Karpas-422 (cell line): ENCODE results near the gene DMD. TPM values are rescaled to one million over a fixed set of nuclear protein-coding genes. Genes with fewer than 3 reads are reported as not detected.

Experiments
- DNase-seq: peaks from one replicate; pipeline ENCODE4 v3.0.0-alpha.2; 2015
- H2AFZ ChIP-seq: fragments of 200-600 bp; sonication (generic); 2 replicates; pipeline ENCODE4 v1.6.1; 2014; ENCODE audit warnings: antibody characterized with exemption, low read length, mixed read lengths
- H3K27ac ChIP-seq: fragments of 200-600 bp; sonication (generic); 2 replicates; pipeline ENCODE4 v1.5.1; 2014; ENCODE audit warnings: mild to moderate bottlenecking, low read length, moderate library complexity
- H3K27me3 ChIP-seq: fragments of 200-600 bp; sonication (generic); 2 replicates; pipeline ENCODE4 v1.6.1; 2014; ENCODE audit warnings: low read length, mixed read lengths
- H3K36me3 ChIP-seq: fragments of 200-600 bp; sonication (generic); 2 replicates; pipeline ENCODE4 v1.6.1; 2014; ENCODE audit warnings: low read length, mixed read lengths; ENCODE audit not compliant: insufficient read depth
- H3K4me1 ChIP-seq: fragments of 200-600 bp; sonication (generic); 2 replicates; pipeline ENCODE4 v1.6.1; 2014; ENCODE audit warnings: mild to moderate bottlenecking, low read length, mixed read lengths
- H3K4me2 ChIP-seq: fragments of 200-600 bp; sonication (generic); 2 replicates; pipeline ENCODE4 v1.6.1; 2014; ENCODE audit warnings: low read length, low read depth, mild to moderate bottlenecking; ENCODE audit not compliant: poor library complexity, severe bottlenecking
- H3K4me3 ChIP-seq: fragments of 200-600 bp; sonication (generic); 2 replicates; pipeline ENCODE4 v1.5.1; 2014; ENCODE audit warnings: mild to moderate bottlenecking, antibody characterized with exemption, low read length, mixed read lengths
- H3K79me2 ChIP-seq: fragments of 200-600 bp; sonication (generic); 2 replicates; pipeline ENCODE4 v1.6.1; 2014; ENCODE audit warnings: mild to moderate bottlenecking, low read length, mixed read lengths
- H3K9ac ChIP-seq: fragments of 200-600 bp; sonication (generic); 2 replicates; pipeline ENCODE4 v1.6.0; 2014; ENCODE audit warnings: low read length
- H3K9me2 ChIP-seq: fragments of 200-600 bp; sonication (generic), shearing (Covaris generic); replicated peaks from 2 replicates; pipeline ENCODE4 v1.6.0; 2014; ENCODE audit warnings: mild to moderate bottlenecking, low read length, moderate library complexity; ENCODE audit not compliant: insufficient read depth
- H3K9me3 ChIP-seq: fragments of 300-700, 200-600 bp; sonication (generic); 2 replicates; pipeline ENCODE4 v1.6.1; 2014; ENCODE audit warnings: low read length, mixed read lengths
- H4K20me1 ChIP-seq: fragments of 200-600 bp; sonication (generic); 2 replicates; pipeline ENCODE4 v1.6.1; 2014; ENCODE audit warnings: mild to moderate bottlenecking, antibody characterized with exemption, low read length, low read depth; ENCODE audit not compliant: insufficient read depth
- total RNA-seq: library from RNA; depleted of rRNA; stranded (reverse); fragments of >200 nt; shearing (Covaris generic); gene quantifications from 2 replicates; pipeline ENCODE4 v1.2.3, GENCODE V29; 2014; ENCODE audit warnings: low replicate concordance

Gene DMD
- total RNA-seq, 1 experiment from 2014 or later: not detected

GRCh38 chrX:31893525-31893924 is 1317.8 kb downstream of the DMD start:
- Histone ChIP-seq H3K4me3 (no peak overlapping the region), H2AFZ (no peak overlapping the region), H3K36me3 (no peaks in the 10 kb centered on the region), H3K9ac (no peak overlapping the region), H3K4me1 (no peaks in the 10 kb centered on the region), H3K9me2 (no peaks in the 10 kb centered on the region), H3K27ac (no peak overlapping the region), H3K27me3 (no peaks in the 10 kb centered on the region), H3K4me2 (no peak overlapping the region), H3K79me2 (no peaks in the 10 kb centered on the region), H4K20me1 (no peaks in the 10 kb centered on the region), H3K9me3 (peaks cover 11% of the 10 kb centered on the region; the same call in 1 of the 2 replicates)
- no peak for DNase-seq

DNA sequence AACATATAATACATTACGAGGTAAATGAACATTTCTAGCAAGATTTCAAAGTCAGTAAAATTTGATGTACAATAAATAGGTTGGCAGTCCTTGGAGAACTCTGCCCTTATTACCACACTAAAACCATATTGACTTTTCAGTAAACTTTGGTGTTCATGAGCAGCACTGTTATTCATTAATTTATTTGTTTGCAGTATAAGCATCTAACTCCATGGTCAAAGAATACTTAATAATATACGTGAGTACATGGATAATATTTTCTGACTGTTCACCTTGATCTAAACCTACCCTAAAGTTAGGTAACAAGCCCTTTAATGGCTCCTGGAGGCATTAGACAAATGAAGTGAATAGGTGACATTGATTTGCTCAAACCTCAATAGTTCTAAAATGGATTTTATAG is 1322.3 kb downstream of the DMD start:
- no peak overlapping the region for H3K27ac ChIP-seq
- no peaks in the 10 kb centered on the region for H3K79me2 ChIP-seq
- no peaks in the 10 kb centered on the region for H3K9me2 ChIP-seq
- no peak overlapping the region for H2AFZ ChIP-seq
- H3K27me3 ChIP-seq: no peaks in the 10 kb centered on the region
- H3K4me2 ChIP-seq: no peak overlapping the region
- DNase-seq: no peak
- no peak overlapping the region for H3K4me3 ChIP-seq
- no peaks in the 10 kb centered on the region for H3K4me1 ChIP-seq
- no peaks in the 10 kb centered on the region for H3K36me3 ChIP-seq
- H3K9ac ChIP-seq: no peak overlapping the region
- peaks cover 7% of the 10 kb centered on the region; the same call in 1 of the 2 replicates for H3K9me3 ChIP-seq
- no peaks in the 10 kb centered on the region for H4K20me1 ChIP-seq

GRCh38 chrX:31884535-31884934 is 1326.8 kb downstream of the DMD start:
- Histone ChIP-seq H3K9me2 (no peaks in the 10 kb centered on the region), H2AFZ (no peak overlapping the region), H3K27ac (no peak overlapping the region), H3K4me3 (no peak overlapping the region), H3K9me3 (peaks cover 5% of the 10 kb centered on the region; the same call in 1 of the 2 replicates), H3K9ac (no peak overlapping the region), H3K27me3 (no peaks in the 10 kb centered on the region), H3K4me1 (no peaks in the 10 kb centered on the region), H4K20me1 (no peaks in the 10 kb centered on the region), H3K4me2 (no peak overlapping the region), H3K36me3 (no peaks in the 10 kb centered on the region), H3K79me2 (no peaks in the 10 kb centered on the region)
- no peak for DNase-seq

- Histone ChIP-seq H3K9me2 (no peaks in the 10 kb centered on the region), H3K79me2 (no peaks in the 10 kb centered on the region), H3K36me3 (no peaks in the 10 kb centered on the region), H3K4me1 (no peaks in the 10 kb centered on the region), H3K9ac (no peak overlapping the region), H3K4me3 (no peak overlapping the region), H3K4me2 (no peak overlapping the region), H3K27me3 (no peaks in the 10 kb centered on the region), H2AFZ (no peak overlapping the region), H3K27ac (no peak overlapping the region), H3K9me3 (peaks cover 14% of the 10 kb centered on the region; the same call in 1 of the 2 replicates), H4K20me1 (no peaks in the 10 kb centered on the region)
- no peak for DNase-seq
These were observed 1339.3 kb downstream of the DMD start for GRCh38 chrX:31872007-31872406.

DNA sequence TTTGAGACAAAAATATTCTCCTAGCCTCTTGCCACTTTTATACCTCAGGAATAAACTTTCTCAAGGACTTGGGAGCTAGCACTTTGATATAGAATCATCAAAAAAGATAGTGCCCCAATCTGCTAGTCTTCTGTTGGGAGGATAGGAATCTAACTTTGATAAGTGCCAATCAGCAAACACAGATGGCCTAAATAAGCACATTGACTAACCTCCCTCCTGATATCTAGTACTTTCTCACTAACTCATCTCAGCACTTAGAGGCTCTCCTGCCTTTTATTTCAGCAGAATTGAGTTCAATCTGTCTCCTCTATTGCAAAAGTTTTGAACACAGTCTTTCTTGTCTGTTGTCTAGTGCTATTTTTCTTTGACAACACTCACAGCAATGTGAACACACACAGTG is 1341.1 kb downstream of the DMD start:
- no peak overlapping the region for H3K27ac ChIP-seq
- H3K9me2 ChIP-seq: no peaks in the 10 kb centered on the region
- H3K9me3 ChIP-seq: peaks cover 13% of the 10 kb centered on the region; the same call in 1 of the 2 replicates
- DNase-seq: no peak
- H3K36me3 ChIP-seq: no peaks in the 10 kb centered on the region
- H2AFZ ChIP-seq: no peak overlapping the region
- no peaks in the 10 kb centered on the region for H3K27me3 ChIP-seq
- no peak overlapping the region for H3K4me3 ChIP-seq
- no peaks in the 10 kb centered on the region for H4K20me1 ChIP-seq
- H3K4me2 ChIP-seq: no peak overlapping the region
- no peaks in the 10 kb centered on the region for H3K79me2 ChIP-seq
- no peaks in the 10 kb centered on the region for H3K4me1 ChIP-seq
- H3K9ac ChIP-seq: no peak overlapping the region

DNA sequence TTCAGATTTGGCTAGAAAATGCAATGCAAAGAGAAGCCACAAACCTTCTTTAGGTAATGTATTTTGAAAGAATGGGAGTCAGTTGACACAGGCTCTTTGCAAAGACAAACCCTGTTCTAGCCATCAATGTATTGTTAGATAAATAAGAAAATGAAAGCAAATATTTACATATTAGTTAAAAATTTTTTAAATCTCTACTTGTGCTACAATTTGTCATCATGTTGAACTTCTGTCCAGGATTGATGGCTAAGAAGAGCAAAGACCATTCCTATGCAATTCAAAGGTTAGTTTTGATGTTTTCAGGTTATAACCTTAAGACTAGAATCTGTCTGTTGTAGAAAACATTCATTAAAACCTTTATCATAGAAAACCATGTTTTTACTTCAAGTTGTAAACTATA is 1350.7 kb downstream of the DMD start:
- H3K4me3 ChIP-seq: no peak overlapping the region
- H3K4me2 ChIP-seq: no peak overlapping the region
- no peak for DNase-seq
- no peaks in the 10 kb centered on the region for H3K36me3 ChIP-seq
- H3K9ac ChIP-seq: no peak overlapping the region
- no peaks in the 10 kb centered on the region for H3K4me1 ChIP-seq
- H4K20me1 ChIP-seq: no peaks in the 10 kb centered on the region
- H3K27me3 ChIP-seq: no peaks in the 10 kb centered on the region
- H3K9me2 ChIP-seq: no peaks in the 10 kb centered on the region
- no peaks in the 10 kb centered on the region; the same call in 1 of the 2 replicates for H3K9me3 ChIP-seq
- H3K27ac ChIP-seq: no peak overlapping the region
- H2AFZ ChIP-seq: no peak overlapping the region
- H3K79me2 ChIP-seq: no peaks in the 10 kb centered on the region

GRCh38 chrX:31858915-31859314 is 1352.4 kb downstream of the DMD start:
- no peaks in the 10 kb centered on the region for H3K36me3 ChIP-seq

GRCh38 chrX:31854716-31855115 is 1356.6 kb downstream of the DMD start:
- no peak for DNase-seq
- Histone ChIP-seq H3K4me3 (no peak overlapping the region), H3K9me2 (no peaks in the 10 kb centered on the region), H3K4me1 (no peaks in the 10 kb centered on the region), H2AFZ (no peak overlapping the region), H3K9me3 (peaks cover 14% of the 10 kb centered on the region), H3K36me3 (no peaks in the 10 kb centered on the region), H3K4me2 (no peak overlapping the region), H3K79me2 (no peaks in the 10 kb centered on the region), H3K9ac (no peak overlapping the region), H4K20me1 (no peaks in the 10 kb centered on the region), H3K27ac (no peak overlapping the region), H3K27me3 (no peaks in the 10 kb centered on the region)

More at GRCh38 chrX:31858915-31859314, 1352.4 kb downstream of the DMD start:
- H3K9ac ChIP-seq: no peak overlapping the region
- H3K27me3 ChIP-seq: no peaks in the 10 kb centered on the region
- H3K79me2 ChIP-seq: no peaks in the 10 kb centered on the region
- H3K4me1 ChIP-seq: no peaks in the 10 kb centered on the region
- H3K4me3 ChIP-seq: no peak overlapping the region
- H3K27ac ChIP-seq: no peak overlapping the region
- H3K9me2 ChIP-seq: no peaks in the 10 kb centered on the region
- H3K4me2 ChIP-seq: no peak overlapping the region
- no peak overlapping the region for H2AFZ ChIP-seq
- peaks cover 4% of the 10 kb centered on the region for H3K9me3 ChIP-seq
- no peaks in the 10 kb centered on the region for H4K20me1 ChIP-seq
- DNase-seq: no peak

DNA sequence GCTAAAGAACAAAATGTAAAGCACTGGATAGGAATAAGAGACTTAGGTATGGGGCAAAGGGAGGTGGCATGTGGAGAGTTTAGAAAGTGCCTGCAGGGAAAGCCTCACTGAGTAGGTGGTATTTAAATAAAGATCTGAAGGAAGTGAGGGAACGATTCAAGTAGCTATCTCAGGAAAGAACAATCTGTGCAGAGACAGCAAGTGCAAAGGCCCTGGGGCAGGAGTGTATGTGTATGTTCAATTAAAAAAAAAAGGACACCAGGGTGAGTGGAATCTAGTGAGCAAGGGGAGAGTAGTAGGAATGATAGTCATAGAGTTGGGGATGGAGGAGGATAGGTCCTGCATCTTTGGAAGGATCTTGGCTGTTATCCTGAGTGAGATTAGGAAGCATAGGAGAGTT is 1359.6 kb downstream of the DMD start:
- Histone ChIP-seq H3K27me3 (no peaks in the 10 kb centered on the region), H3K4me2 (no peak overlapping the region), H3K9ac (no peak overlapping the region), H3K4me1 (no peaks in the 10 kb centered on the region), H2AFZ (no peak overlapping the region), H3K36me3 (no peaks in the 10 kb centered on the region), H4K20me1 (no peaks in the 10 kb centered on the region), H3K9me2 (no peaks in the 10 kb centered on the region), H3K4me3 (no peak overlapping the region), H3K27ac (no peak overlapping the region), H3K79me2 (no peaks in the 10 kb centered on the region), H3K9me3 (peaks cover 20% of the 10 kb centered on the region)
- DNase-seq: no peak
